ENCODE measurements around the gene ZNF275. TPM values are rescaled to one million over a fixed set of nuclear protein-coding genes. Genes with fewer than 3 reads are reported as not detected.

Gene ZNF275
- total and polyA plus RNA-seq, 2 of the 8 experiments (the other 6 are each of a cell fraction or from before 2014, with no cell fraction given), result 8.2 to 9.1 TPM

DNA sequence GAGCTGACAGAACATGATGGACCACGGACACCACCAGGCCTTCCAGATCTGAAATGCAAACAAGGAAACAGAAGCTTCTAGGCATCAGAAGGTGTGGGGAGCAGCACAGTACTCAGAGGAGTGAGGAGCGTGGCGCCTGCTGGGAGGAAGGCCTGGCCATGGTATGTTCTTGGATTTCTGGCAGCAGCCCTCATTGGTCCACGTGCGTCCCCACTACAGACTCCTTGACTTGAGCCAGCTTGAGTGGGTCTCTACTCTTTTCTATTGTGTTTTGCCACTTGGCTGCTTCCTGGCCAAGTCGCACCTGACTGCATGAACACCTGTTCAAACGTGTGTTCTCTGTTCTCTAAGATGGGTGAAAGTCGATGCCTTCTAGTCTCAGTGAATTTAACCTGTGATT is 18.0 kb downstream of the ZNF275 start:
- H4K8ac ChIP-seq (ENCODE audit: extremely low read depth, insufficient read depth, low read length), result no peak overlapping the region
- no peak for FAIRE-seq

More for the DNA sequence above, 18.0 kb downstream of the ZNF275 start:
- H3K27ac ChIP-seq (ENCODE audit: low read depth, low read length), result no peak overlapping the region
- H4K91ac ChIP-seq (replicated peaks; ENCODE audit: insufficient read length, low read length), result no peak overlapping the region
- CTCF ChIA-PET (ENCODE audit: partially characterized antibody), result interaction anchor here (0.6 to 3.1 kb wide), 4 partner anchors 7 to 257 kb away, joined by 3 to 8 read pairs (median 4); no protein-coding TSS in a partner anchor
- H2BK120ac ChIP-seq (replicated peaks; ENCODE audit: low read depth, low read length), result no peak overlapping the region
- H2BK15ac ChIP-seq (ENCODE audit: low read length), result no peak overlapping the region
- no peaks in the 10 kb centered on the region for H3K27me3 ChIP-seq (replicated peaks in 1 of 4; ENCODE audit: control insufficient read depth in 3 of 4, extremely low read depth in 1 of 4, insufficient read depth in 3 of 4, low read length in 3 of 4)
- no peaks in the 10 kb centered on the region for H4K20me1 ChIP-seq (replicated peaks in 1 of 2; ENCODE audit: control insufficient read depth in 1 of 2, insufficient read depth in 2 of 2, low read length in 2 of 2)
- H3K4me1 ChIP-seq (replicated peaks in 1 of 4; ENCODE audit: control insufficient read depth in 3 of 4, insufficient read depth in 4 of 4, low read length in 3 of 4), result peaks cover 0 to 2% (median 0%) of the 10 kb centered on the region in 4 experiments; a peak in 1 of 7 replicates
- H4K5ac ChIP-seq (ENCODE audit: insufficient read length, low read depth, low read length), result no peak overlapping the region
- DNase-seq (ENCODE audit: low read depth in 1 of 2, low spot score in 2 of 2), result no peak
- H3K36me3 ChIP-seq (ENCODE audit: control insufficient read depth in 2 of 4, insufficient read depth in 4 of 4, low read length in 3 of 4), result peaks cover 0 to 17% (median 5%) of the 10 kb centered on the region in 4 experiments; a peak in 5 of 8 replicates
- H3K79me1 ChIP-seq (ENCODE audit: low read depth, low read length), result no peaks in the 10 kb centered on the region
- H3K23ac ChIP-seq (ENCODE audit: insufficient read length), result no peak overlapping the region
- no peak overlapping the region for H2BK5ac ChIP-seq (ENCODE audit: low read depth, low read length)
- no peak overlapping the region for H2BK12ac ChIP-seq (ENCODE audit: low read depth, low read length)
- no peak overlapping the region for H2AK5ac ChIP-seq (ENCODE audit: low read depth, low read length)
- POLR2A ChIA-PET (ENCODE audit: partially characterized antibody), result no interaction called here
- no peak overlapping the region for H3K4ac ChIP-seq (replicated peaks; ENCODE audit: insufficient read length, low read depth, low read length)
- no peak overlapping the region for H3K14ac ChIP-seq (ENCODE audit: insufficient read length)
- 87% methylated on average over 6 of the region's 8 CpGs; no CpG with 5 or more reads in 1 of the 2 experiments for WGBS, 2 experiments (ENCODE audit: extremely low coverage in 1 of 2, insufficient coverage in 1 of 2, insufficient read length in 1 of 2, insufficient replicate concordance in 2 of 2, low coverage in 1 of 2, low lambda C conversion rate in 2 of 2, missing lambda C conversion rate in 1 of 2)
- H2BK20ac ChIP-seq (ENCODE audit: low read length), result no peak overlapping the region
- no peak overlapping the region for H2AFZ ChIP-seq (ENCODE audit: low read length)
- H3K4me3 ChIP-seq (ENCODE audit: extremely low read depth in 1 of 4, insufficient read depth in 2 of 4, low read depth in 3 of 4, low read length in 4 of 4), result no peak overlapping the region
- no peak overlapping the region for H3K4me2 ChIP-seq (ENCODE audit: insufficient read depth in 1 of 2, low read depth in 2 of 2, low read length in 2 of 2)
- H3K9me3 ChIP-seq (ENCODE audit: insufficient read depth in 2 of 2, low read depth in 1 of 2, low read length in 1 of 2), result peaks cover 3 to 10% of the 10 kb centered on the region in 2 experiments; a peak in 1 of 4 replicates
- H3K56ac ChIP-seq (replicated peaks; ENCODE audit: insufficient read length, low read depth, low read length), result no peak overlapping the region
- no peak for TF ChIP-seq ASH2L (IDR thresholded peaks at IDR 0.05; ENCODE audit: low read length)
- no peak for TF ChIP-seq SP4 (IDR thresholded peaks at IDR 0.05; ENCODE audit: low read length)
- no peak for TF ChIP-seq BRCA1 (IDR thresholded peaks at IDR 0.05; ENCODE audit: low read depth, low read length)
- TF ChIP-seq SAP30 (IDR thresholded peaks at IDR 0.05; ENCODE audit: insufficient read depth, insufficient replicate concordance, low read length), result no peak
- no peak for TF ChIP-seq RAD21 (IDR thresholded peaks at IDR 0.05 in 1 of 2, conservative IDR thresholded peaks at IDR 0.05 in 1 of 2; ENCODE audit: low read depth in 2 of 2, low read length in 2 of 2)
- TF ChIP-seq CHD1 (IDR thresholded peaks at IDR 0.05; ENCODE audit: low read depth, low read length), result no peak
- TF ChIP-seq MAX (IDR thresholded peaks at IDR 0.05), result no peak
- no peak for TF ChIP-seq GTF2F1 (IDR thresholded peaks at IDR 0.05; ENCODE audit: borderline replicate concordance, low read depth, low read length)
- H3K18ac ChIP-seq (ENCODE audit: extremely low read depth, low read length), result no peak overlapping the region
- no peak overlapping the region for H3K9ac ChIP-seq (replicated peaks in 1 of 4; ENCODE audit: extremely low read depth in 1 of 4, low read depth in 3 of 4, low read length in 3 of 4)
- H3K23me2 ChIP-seq (ENCODE audit: low read depth, low read length), result no peaks in the 10 kb centered on the region
- H3K79me2 ChIP-seq (ENCODE audit: control insufficient read depth in 1 of 2, insufficient read depth in 2 of 2, low read length in 2 of 2), result no peaks in the 10 kb centered on the region

Data from H1 (cell line).